M059J (cell line): ENCODE measurements around the gene CACNG8. TPM values are rescaled to one million over a fixed set of nuclear protein-coding genes. Genes with fewer than 3 reads are reported as not detected.
A peak's percentile ranks its signal among the peaks of the same experiment; 100 is the strongest.

Experiments used
- DNase-seq: peaks from one replicate; pipeline ENCODE4 v3.0.0-alpha.2; 2012; ENCODE audit warnings: low read depth
- total RNA-seq: library from RNA; depleted of rRNA; stranded (reverse); fragments of >200 nt; shearing (Covaris generic); gene quantifications from 2 replicates; pipeline ENCODE4 v1.2.3, GENCODE V29; 2014

Gene CACNG8
- total RNA-seq, 1 experiment from 2014 or later: 0.15 TPM

GRCh38 chr19:53961523-53962356 is 997 bp upstream of the CACNG8 start:
- peak; percentile 38 for DNase-seq

- DNase-seq: no peak
Measured at GRCh38 chr19:53965091-53965490, 2.4 kb downstream of the CACNG8 start.

GRCh38 chr19:53966931-53967330 is 4.2 kb downstream of the CACNG8 start:
- DNase-seq: no peak

GRCh38 chr19:53969366-53969765 is 6.6 kb downstream of the CACNG8 start:
- DNase-seq: no peak

- no peak for DNase-seq
Measured at GRCh38 chr19:53971673-53972072, 8.9 kb downstream of the CACNG8 start.

GRCh38 chr19:53977429-53977990 is 14.8 kb downstream of the CACNG8 start:
- peak; percentile 96 for DNase-seq

GRCh38 chr19:53977991-53978731 is 15.4 kb downstream of the CACNG8 start:
- peak; percentile 96 for DNase-seq

- DNase-seq: peak; percentile 43
Measured at GRCh38 chr19:53978975-53979801, 16.5 kb downstream of the CACNG8 start.

GRCh38 chr19:53980539-53981375 is 18.0 kb downstream of the CACNG8 start:
- DNase-seq: peak; percentile 79

- no peak for DNase-seq
Measured at GRCh38 chr19:53981376-53981951, 18.7 kb downstream of the CACNG8 start.

- no peak for DNase-seq
Measured at GRCh38 chr19:53982001-53982451, 19.3 kb downstream of the CACNG8 start.

GRCh38 chr19:53982611-53983010 is 19.9 kb downstream of the CACNG8 start:
- DNase-seq: peak; percentile 41

- DNase-seq: no peak
Measured at GRCh38 chr19:53983457-53984289, 20.9 kb downstream of the CACNG8 start.

- DNase-seq: no peak
Measured at GRCh38 chr19:53985863-53986262, 23.1 kb downstream of the CACNG8 start.

GRCh38 chr19:53988981-53989380 is 26.2 kb downstream of the CACNG8 start:
- no peak for DNase-seq

- DNase-seq: peak; percentile 66
Measured at GRCh38 chr19:53989600-53990533, 27.1 kb downstream of the CACNG8 start.

- peak; percentile 63 for DNase-seq
Measured at GRCh38 chr19:53991224-53992113, 28.7 kb downstream of the CACNG8 start, which contains the start of gene CACNG6. Gene CACNG6, plus strand, starts transcription at chr19:53991637. Its CDS starts 1,241 bp downstream, at chr19:53992878.
